Vagina (tissue), 2 donors: ENCODE measurements around the gene EIF3B. TPM values are rescaled to one million over a fixed set of nuclear protein-coding genes. Genes with fewer than 3 reads are reported as not detected.
"Not testable (repeated sequence)": the region's sequence is repeated elsewhere in the genome, so short reads cannot be mapped to it uniquely, and the experiment has no call there.

ENCODE experiments used
- DNase-seq, 2 donors: peaks; one replicate each; pipeline ENCODE4 v3.0.0-alpha.2; 2017; ENCODE audit errors: extremely low spot score in 2 of 2
- H3K27ac ChIP-seq: fragments of 200-600 bp; sonication (generic); one replicate; pipeline ENCODE4 v1.5.1; 2019
- H3K27me3 ChIP-seq: fragments of 200-600 bp; sonication (generic); one replicate; pipeline ENCODE4 v1.5.1; 2019
- H3K36me3 ChIP-seq, 2 donors: fragments of 200-600 bp; sonication (generic); one replicate each; pipeline ENCODE4 v1.5.1; 2017 to 2019
- H3K4me1 ChIP-seq: fragments of 200-600 bp; sonication (generic); one replicate; pipeline ENCODE4 v1.5.1; 2019
- H3K4me3 ChIP-seq, 2 donors: fragments of 200-600 bp; sonication (generic); 1 replicate in 1 of 2; 2 replicates in 1 of 2; pipeline ENCODE4 v1.5.1; 2016 to 2019
- H3K9me3 ChIP-seq: fragments of 200-600 bp; sonication (generic); one replicate; pipeline ENCODE4 v1.5.1; 2019
- POLR2A ChIP-seq, 2 donors: fragments of 450-650 bp; IDR thresholded peaks; one replicate each; pipeline ENCODE4 v1.6.1; 2017; ENCODE audit warnings: antibody characterized with exemption in 2 of 2, mild to moderate bottlenecking in 2 of 2, moderate library complexity in 2 of 2
- POLR2AphosphoS5 ChIP-seq, 2 donors: sonication (generic); formaldehyde crosslinking; IDR thresholded peaks; one replicate each; pipeline ENCODE4 v1.9.0; 2017; ENCODE audit warnings: antibody characterized with exemption in 2 of 2, mild to moderate bottlenecking in 2 of 2, low read depth in 1 of 2; ENCODE audit not compliant: insufficient read depth in 1 of 2
- intact Hi-C: fragments of 100-400 bp; cut with DNase I; formaldehyde crosslinking; loops from one replicate; pipeline ENCODE4 v1.15.1; 2023
- total RNA-seq: library from RNA; depleted of rRNA; stranded (reverse); fragments of >200 nt; gene quantifications from one replicate; pipeline ENCODE4 v1.2.3, GENCODE V29; 2016
- TF ChIP-seq, protein P1 (sequence below), 3 experiments: fragments of 450-650 bp in 2 of 3; fragments of 200-600 bp in 1 of 3; sonication (generic) in 1 of 3; IDR thresholded peaks; one replicate each; pipeline ENCODE4 v1.5.1; 2017 to 2019; ENCODE audit warnings: antibody characterized with exemption in 3 of 3, mild to moderate bottlenecking in 2 of 3, moderate library complexity in 2 of 3

Gene EIF3B
- total RNA-seq, 1 donor from 2014 or later: 90.8 TPM

GRCh38 chr7:2416063-2416462 lies 61.4 kb downstream of the EIF3B start:
- intact Hi-C loops: no loop called here

GRCh38 chr7:2416650-2417049 lies 62.0 kb downstream of the EIF3B start:
- Histone ChIP-seq H3K4me3 (no peak overlapping the region), H3K27me3 (no peaks in the 10 kb centered on the region), H3K36me3 (no peaks in the 10 kb centered on the region), H3K9me3 (no peaks in the 10 kb centered on the region), H3K4me1 (peaks cover 42% of the 10 kb centered on the region), H3K27ac (no peak overlapping the region)
- no peak for DNase-seq
- intact Hi-C loops: no loop called here
- TF ChIP-seq POLR2AphosphoS5 (IDR thresholded peaks at IDR 0.05; ENCODE audit: insufficient read depth in 1 of 2, low read depth in 1 of 2) (no peak), POLR2A (IDR thresholded peaks at IDR 0.05) (no peak)
- TF ChIP-seq, protein P1, sequence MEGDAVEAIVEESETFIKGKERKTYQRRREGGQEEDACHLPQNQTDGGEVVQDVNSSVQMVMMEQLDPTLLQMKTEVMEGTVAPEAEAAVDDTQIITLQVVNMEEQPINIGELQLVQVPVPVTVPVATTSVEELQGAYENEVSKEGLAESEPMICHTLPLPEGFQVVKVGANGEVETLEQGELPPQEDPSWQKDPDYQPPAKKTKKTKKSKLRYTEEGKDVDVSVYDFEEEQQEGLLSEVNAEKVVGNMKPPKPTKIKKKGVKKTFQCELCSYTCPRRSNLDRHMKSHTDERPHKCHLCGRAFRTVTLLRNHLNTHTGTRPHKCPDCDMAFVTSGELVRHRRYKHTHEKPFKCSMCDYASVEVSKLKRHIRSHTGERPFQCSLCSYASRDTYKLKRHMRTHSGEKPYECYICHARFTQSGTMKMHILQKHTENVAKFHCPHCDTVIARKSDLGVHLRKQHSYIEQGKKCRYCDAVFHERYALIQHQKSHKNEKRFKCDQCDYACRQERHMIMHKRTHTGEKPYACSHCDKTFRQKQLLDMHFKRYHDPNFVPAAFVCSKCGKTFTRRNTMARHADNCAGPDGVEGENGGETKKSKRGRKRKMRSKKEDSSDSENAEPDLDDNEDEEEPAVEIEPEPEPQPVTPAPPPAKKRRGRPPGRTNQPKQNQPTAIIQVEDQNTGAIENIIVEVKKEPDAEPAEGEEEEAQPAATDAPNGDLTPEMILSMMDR (IDR thresholded peaks at IDR 0.05): no peak

More at GRCh38 chr7:2416063-2416462, 61.4 kb downstream of the EIF3B start:
- H3K4me1 ChIP-seq: peaks cover 48% of the 10 kb centered on the region
- no peak for TF ChIP-seq POLR2A (IDR thresholded peaks at IDR 0.05)
- TF ChIP-seq, protein P1 (IDR thresholded peaks at IDR 0.05): no peak
- TF ChIP-seq POLR2AphosphoS5 (IDR thresholded peaks at IDR 0.05; ENCODE audit: insufficient read depth in 1 of 2, low read depth in 1 of 2): no peak
- no peak overlapping the region for H3K27ac ChIP-seq
- no peaks in the 10 kb centered on the region for H3K9me3 ChIP-seq
- no peaks in the 10 kb centered on the region for H3K27me3 ChIP-seq
- H3K4me3 ChIP-seq: no peak overlapping the region
- no peaks in the 10 kb centered on the region for H3K36me3 ChIP-seq
- no peak for DNase-seq

GRCh38 chr7:2417178-2417577 lies 62.6 kb downstream of the EIF3B start:
- H3K36me3 ChIP-seq, H3K9me3 ChIP-seq, H3K27ac ChIP-seq, DNase-seq, H3K27me3 ChIP-seq, H3K4me3 ChIP-seq, intact Hi-C loops: not testable (repeated sequence)
- peaks cover 37% of the 10 kb centered on the region for H3K4me1 ChIP-seq

- intact Hi-C loops: no loop called here
- TF ChIP-seq POLR2A (IDR thresholded peaks at IDR 0.05) (no peak), POLR2AphosphoS5 (IDR thresholded peaks at IDR 0.05; ENCODE audit: insufficient read depth in 1 of 2, low read depth in 1 of 2) (no peak)
- TF ChIP-seq, protein P1 (IDR thresholded peaks at IDR 0.05): no peak
- peaks cover 28% of the 10 kb centered on the region for H3K4me1 ChIP-seq
- no peak overlapping the region for H3K4me3 ChIP-seq
- H3K9me3 ChIP-seq: no peaks in the 10 kb centered on the region
- H3K36me3 ChIP-seq: no peaks in the 10 kb centered on the region
- no peak for DNase-seq
- no peaks in the 10 kb centered on the region for H3K27me3 ChIP-seq
- H3K27ac ChIP-seq: no peak overlapping the region
Observed at GRCh38 chr7:2417981-2418481, 63.4 kb downstream of the EIF3B start.

GRCh38 chr7:2420216-2420933 lies 65.7 kb downstream of the EIF3B start:
- Histone ChIP-seq H3K27me3 (no peaks in the 10 kb centered on the region), H3K9me3 (no peaks in the 10 kb centered on the region), H3K36me3 (no peaks in the 10 kb centered on the region), H3K4me1 (peaks cover 23% of the 10 kb centered on the region), H3K4me3 (no peak overlapping the region), H3K27ac (no peak overlapping the region)
- no peak for DNase-seq
- intact Hi-C loops: no loop called here
- TF ChIP-seq, protein P1 (IDR thresholded peaks at IDR 0.05): no peak
- TF ChIP-seq POLR2A (IDR thresholded peaks at IDR 0.05) (no peak), POLR2AphosphoS5 (IDR thresholded peaks at IDR 0.05; ENCODE audit: insufficient read depth in 1 of 2, low read depth in 1 of 2) (no peak)
